Stimulated activated CD8-positive, alpha-beta memory T cell treated with anti-CD3 and anti-CD28 coated beads, Interleukin-4, amount 100 ng/mL, for 24 hours (primary cell): Measurements from ENCODE around the gene SULT2B1.
"Not testable (repeated sequence)": the region's sequence is repeated elsewhere in the genome, so short reads cannot be mapped to it uniquely, and the experiment has no call there.

Source experiments
- DNase-seq: peaks from one replicate; pipeline ENCODE4 v3.0.0-alpha.2; 2020; ENCODE audit warnings: low read depth

SULT2B1 gene

DNA sequence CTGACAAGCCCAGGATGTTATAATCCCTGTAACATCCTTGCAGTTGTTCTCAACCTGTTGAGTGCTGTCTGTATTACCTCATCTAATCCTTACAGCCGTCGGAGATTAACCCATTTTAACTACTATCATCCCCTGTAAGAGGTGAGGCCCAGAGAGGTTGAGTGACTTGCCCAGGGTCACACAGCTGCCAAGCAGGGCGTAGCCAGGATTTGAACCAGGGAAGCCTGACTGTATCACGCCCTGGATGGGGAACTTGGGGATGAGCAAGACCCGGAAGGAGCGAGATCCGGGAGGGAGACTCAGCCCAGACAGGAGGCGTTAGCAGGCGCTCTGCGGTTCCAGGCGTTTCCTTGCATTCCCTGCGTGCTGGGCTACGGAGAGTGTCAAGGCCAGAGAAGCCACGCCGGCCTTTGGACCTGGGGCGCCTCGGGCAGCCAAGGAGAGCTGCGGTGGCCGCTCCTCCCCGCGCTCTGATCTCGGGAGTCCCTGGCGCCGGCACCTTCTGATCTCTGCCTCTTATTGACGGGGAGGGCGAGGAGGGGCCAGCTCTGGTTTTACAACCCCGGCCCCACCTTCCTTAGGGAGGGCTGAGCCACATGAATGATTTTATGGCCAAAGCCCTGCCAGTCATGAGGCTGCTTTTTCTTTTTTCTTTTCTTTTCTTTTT is 6.2 kb downstream of the SULT2B1 start:
- DNase-seq = no peak

DNA sequence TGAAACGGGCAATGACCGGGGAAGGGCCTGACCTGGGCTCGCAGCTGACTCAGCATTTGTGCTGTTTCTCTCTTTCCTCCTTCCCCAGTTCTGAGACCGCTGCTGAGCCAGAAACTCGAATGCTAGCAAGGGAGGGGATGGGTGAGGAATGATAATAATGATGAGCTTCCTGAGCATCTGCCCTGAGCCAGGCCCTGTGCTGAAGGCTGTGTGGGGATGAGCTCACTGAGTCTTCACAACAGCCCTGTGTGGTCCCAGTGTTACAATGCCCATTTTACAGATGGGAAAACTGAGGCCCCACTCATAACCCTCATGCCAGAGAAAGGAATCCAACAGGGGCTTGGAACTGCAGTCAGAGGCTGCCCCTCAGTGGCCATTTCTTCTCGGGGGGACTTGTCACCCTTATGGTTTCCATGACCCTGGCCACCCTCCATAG is 8.1 kb downstream of the SULT2B1 start:
- no peak for DNase-seq

- no peak for DNase-seq
Measured at GRCh38 chr19:48561412-48561811, 9.4 kb downstream of the SULT2B1 start.

DNA sequence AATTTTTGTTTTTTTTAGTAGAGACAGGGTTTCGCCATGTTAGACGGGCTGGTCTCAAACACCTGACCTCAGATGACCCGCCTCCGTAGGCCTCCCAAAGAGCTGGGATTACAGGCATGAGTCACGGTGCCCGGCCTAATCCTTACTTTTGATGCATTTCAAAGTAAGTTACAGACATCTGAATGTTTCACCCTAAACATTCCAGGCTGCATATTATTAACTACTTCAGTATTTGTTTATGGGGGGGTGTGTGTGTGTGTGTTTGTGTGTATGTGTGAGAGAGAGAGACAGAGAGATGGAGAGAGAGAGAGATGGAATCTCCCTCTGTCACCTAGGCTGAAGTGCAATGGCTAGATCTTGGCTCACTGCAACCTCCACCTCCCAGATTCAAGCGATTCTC is 13.1 kb downstream of the SULT2B1 start:
- DNase-seq = no peak

GRCh38 chr19:48568345-48568886 is 16.4 kb downstream of the SULT2B1 start:
- no peak for DNase-seq

DNA sequence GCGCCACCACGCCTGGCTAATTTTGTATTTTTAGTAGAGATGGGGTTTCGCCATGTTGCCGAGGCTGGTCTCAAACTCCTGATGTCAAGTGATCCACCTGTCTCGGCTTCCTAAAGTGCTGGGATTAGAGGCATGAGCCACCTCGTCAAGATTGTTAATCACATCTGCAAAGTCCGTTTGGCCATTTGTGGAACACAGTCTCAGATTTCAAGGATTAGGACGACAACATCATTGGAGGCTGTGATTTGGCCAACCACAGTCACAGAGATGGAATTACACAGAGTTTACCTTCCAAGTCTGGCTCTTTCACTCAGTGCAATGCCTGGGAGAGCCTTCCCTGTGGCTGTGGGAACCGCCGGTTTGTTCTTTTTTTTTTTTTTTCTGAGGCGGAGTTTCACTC is 17.8 kb downstream of the SULT2B1 start:
- no peak for DNase-seq

GRCh38 chr19:48571378-48572162 is 19.6 kb downstream of the SULT2B1 start:
- DNase-seq = no peak

GRCh38 chr19:48573163-48573505 is 21.2 kb downstream of the SULT2B1 start:
- DNase-seq = no peak

- no peak for DNase-seq
Measured at GRCh38 chr19:48575931-48576622, 24.1 kb downstream of the SULT2B1 start.

DNA sequence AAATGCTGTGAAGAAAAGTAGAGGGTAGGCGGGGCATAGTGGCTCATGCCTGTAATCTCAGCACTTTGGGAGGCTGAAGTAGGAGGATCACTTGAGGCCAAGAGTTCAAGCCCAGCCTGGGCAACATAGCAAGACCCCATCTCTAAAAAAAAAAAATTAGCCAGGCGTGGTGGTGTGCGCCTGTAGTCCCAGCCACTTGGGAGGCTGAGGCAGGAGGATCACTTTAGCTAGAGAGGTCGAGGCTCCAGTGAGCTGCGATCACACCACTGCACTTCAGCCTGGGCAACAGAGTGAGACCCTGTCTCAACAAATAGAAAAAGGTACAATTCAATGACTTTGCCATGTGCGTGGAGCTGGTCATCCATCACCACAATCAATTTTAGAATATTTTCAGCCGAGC is 25.9 kb downstream of the SULT2B1 start:
- DNase-seq = not testable (repeated sequence)

DNA sequence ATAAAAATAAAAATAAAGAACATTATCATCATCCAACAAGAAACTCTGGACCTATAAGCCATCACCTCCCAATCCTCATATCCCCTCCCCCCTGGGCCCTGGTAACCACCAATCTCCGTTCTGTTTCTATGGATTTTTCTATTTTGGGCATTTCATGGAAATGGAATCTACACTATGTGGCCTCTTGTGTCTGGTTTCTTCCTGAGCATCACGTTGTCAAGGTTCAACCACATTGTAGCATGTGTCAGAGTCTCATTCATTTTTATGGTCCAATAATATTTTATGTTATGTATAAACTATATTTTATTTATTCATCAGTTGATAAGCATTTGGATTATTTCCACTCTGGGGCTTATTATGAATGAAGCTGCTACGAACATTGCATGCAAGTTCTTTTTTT is 26.9 kb downstream of the SULT2B1 start:
- DNase-seq = no peak

DNA sequence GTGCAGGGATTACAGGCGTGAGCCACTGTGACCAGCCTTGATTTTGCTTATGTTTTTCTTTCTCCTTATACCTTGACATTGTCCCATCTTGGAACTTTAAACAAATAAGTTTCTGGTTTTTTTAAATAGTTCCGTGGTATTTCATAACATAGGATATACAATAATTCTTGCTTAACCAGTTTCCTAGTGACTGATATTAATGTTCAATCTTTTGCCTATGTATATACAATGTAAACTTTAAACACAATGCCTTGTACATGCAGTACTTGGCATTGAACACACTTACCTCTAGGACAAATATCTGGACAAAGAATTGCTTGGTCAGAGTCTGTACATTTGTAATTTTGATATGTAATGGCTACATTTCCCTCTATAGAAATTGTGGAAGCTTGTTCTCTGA is 30.2 kb downstream of the SULT2B1 start:
- DNase-seq = no peak

DNA sequence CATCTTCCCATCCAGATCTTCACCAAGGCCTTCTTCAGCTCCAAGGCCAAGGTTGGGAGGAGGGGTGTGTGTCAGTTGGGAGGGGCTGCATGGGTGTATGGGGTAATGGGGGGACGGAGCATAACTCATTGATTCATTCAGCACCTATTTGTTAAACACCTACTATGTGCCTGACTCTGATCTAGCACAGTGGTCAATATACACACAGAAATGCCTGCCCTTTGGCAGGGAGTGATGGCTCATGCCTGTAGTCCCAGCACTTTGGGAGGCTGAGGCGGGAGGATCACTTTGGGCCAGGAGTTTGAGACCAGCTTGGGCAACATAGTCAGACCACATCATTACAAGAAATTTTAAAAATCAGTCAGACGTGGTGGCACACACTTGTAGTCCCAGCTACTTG is 35.4 kb downstream of the SULT2B1 start:
- no peak for DNase-seq

DNA sequence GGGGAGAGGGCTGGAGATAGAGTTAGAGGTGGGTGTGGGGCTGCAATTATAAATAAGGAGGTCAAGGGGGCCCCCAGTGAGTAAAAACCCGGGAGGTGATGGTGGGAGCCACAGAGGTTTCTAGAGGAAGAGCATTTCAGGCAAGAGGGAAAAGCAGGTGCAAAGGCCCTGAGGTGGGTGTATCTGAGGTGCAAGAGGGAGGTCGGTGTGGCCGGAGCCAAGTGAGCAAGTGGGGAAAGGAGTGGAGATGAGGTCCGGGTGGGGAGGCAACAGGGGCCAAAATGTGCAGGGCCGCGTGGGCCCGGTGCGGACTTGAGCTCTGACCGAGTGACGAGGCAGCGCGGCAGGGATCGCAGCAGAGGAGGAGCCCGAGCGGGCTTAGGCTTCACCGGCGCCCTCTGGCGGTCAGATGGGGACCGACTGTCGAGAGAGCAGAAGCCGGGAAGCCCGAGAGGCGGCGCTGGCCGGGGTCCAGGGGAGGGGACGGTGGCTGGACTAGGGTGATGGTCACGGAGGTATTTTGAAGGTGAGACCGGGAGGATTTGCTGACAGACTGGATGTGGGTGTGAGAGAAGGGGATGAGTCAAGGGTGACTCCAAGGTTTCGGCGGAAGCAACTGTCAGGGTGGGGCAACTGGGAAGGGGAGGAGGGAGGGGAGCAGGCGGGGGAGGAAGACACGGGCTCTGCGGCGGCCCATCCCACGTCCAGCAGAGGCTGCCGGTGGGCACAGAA is 36.9 kb downstream of the SULT2B1 start:
- peak; percentile 76 for DNase-seq

DNA sequence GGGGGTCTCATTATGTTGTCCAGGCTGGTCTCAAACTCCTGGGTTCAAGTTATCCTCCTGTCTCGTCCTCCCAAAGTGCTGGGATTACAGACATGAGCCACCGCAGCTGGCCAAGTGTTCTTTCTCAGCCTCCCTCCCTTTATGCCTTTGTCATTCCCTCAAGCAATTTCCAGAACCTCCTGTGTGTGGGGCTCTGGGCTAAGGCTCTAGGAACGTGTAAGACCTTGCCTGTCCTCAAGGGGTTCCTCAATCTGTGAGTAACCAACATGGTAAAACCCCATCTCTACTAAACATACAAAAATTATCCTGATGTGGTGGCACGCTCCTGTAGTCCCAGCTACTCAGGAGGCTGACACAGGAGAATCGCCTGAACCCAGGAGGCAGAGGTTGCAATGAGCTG is 39.0 kb downstream of the SULT2B1 start:
- DNase-seq = no peak

DNA sequence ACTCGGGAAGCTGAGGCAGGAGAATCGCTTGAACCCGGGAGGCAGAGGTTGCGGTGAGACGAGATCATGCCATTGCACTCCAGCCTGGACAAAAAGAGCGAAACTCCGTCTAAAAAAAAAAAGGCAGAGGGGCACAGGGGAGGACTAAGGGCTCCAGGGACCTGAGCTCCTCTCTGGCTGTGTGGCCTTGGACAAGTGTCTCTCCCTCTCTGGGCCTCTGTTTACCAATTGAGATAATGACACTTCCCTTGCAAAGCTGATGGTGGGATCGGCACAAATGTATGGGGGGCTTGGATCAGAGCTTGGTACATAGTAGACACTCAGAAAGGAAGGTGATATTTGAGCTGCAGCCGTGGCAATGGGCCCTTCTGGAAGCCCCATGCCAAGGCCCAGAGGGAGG is 43.2 kb downstream of the SULT2B1 start:
- DNase-seq = no peak

- DNase-seq = no peak
Measured at GRCh38 chr19:48595833-48596232, 43.9 kb downstream of the SULT2B1 start.

DNA sequence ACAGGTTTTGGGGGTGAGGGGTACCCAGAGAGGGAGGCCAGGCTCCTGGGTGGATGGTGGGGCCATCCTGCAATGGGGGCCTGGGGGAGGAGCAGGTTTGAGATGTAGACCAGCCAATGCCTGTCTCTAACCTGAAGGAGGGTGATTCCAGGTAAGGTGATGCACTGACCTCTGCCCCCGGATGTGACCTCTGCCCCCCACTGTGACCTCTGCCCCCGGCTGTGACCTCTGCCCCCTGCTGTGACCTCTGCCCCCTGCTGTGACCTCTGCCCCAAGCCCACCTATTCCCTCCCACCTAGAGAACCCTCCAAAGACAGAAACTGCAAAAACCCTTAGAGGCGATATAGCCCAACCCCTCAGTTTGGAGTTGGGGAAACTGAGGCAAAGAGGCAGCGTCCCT is 44.3 kb downstream of the SULT2B1 start:
- DNase-seq = no peak

DNA sequence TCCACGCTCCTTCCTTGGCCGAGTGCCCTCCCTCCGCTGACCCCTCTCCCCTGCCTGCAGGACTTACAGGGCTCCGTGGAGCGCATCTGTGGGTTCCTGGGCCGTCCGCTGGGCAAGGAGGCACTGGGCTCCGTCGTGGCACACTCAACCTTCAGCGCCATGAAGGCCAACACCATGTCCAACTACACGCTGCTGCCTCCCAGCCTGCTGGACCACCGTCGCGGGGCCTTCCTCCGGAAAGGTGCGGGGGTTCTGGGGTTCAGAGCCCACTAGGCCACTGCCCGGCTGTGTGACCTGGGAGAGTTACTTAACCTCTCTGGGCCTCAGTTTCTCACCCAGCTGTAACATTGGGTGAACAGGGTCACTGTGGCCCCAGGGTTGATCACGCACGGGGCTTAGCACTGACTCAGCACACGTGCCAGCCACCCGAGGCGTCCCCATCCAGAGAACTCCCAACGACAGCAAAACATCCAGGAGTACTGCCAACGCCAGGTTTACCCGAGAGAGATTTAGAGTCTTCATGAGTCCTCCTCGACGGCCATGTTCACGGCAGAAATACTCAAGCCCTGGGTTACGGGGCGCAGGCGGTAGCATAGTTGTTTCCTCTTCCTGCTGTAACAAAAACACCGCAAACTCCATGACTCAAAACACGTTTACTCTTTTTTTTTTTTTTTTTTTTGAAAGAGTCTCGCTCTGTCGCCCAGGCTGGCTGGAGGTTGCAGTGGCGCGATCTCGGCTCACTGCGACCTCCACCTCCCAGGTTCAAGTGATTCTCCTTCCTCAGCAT is 44.9 kb downstream of the SULT2B1 start:
- DNase-seq = no peak

DNA sequence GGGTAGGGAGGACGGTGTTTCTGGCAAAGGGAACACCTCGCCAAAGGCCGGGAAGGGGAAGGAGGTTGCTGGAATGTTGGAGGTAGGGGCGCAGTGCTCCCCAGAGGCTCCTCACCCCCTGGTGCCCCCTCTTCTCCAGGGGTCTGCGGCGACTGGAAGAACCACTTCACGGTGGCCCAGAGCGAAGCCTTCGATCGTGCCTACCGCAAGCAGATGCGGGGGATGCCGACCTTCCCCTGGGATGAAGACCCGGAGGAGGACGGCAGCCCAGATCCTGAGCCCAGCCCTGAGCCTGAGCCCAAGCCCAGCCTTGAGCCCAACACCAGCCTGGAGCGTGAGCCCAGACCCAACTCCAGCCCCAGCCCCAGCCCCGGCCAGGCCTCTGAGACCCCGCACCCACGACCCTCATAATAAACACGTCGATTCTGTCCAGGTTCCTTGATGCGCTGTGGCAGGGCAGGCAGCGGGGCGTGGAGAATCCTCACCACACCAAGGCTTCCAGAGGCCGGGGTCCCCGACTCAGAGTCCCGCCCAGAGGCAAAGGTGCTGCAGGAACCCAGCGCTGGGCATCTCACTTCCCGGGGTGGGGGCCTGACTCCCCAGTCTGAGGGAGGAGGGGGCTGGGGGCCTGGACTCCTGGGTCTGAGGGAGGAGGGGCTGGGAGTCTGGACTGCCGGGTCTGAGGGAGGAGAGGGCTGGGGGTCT is 47.2 kb downstream of the SULT2B1 start:
- no peak for DNase-seq
